ENCODE results near the gene KCNQ1.

KCNQ1 gene

GRCh38 chr11:2820976-2821375 lies 376.2 kb downstream of the KCNQ1 start:
- DNase-seq: no peak

- DNase-seq: no peak
These were observed 377.1 kb downstream of the KCNQ1 start for GRCh38 chr11:2821891-2822290.

- DNase-seq: no peak
These were observed 380.0 kb downstream of the KCNQ1 start for GRCh38 chr11:2824851-2825250.

- DNase-seq: no peak
These were observed 380.6 kb downstream of the KCNQ1 start for GRCh38 chr11:2825261-2825888.

- DNase-seq: peak; percentile 90
These were observed 381.3 kb downstream of the KCNQ1 start for GRCh38 chr11:2825889-2826678.

GRCh38 chr11:2826679-2827056 lies 381.9 kb downstream of the KCNQ1 start:
- no peak for DNase-seq

GRCh38 chr11:2827256-2827655 lies 382.4 kb downstream of the KCNQ1 start:
- DNase-seq: no peak

GRCh38 chr11:2827792-2828191 lies 383.0 kb downstream of the KCNQ1 start:
- DNase-seq: no peak

- DNase-seq: no peak
These were observed 383.9 kb downstream of the KCNQ1 start for GRCh38 chr11:2828585-2829330.

GRCh38 chr11:2830030-2830812 lies 385.4 kb downstream of the KCNQ1 start:
- DNase-seq: no peak

GRCh38 chr11:2830886-2831285 lies 386.1 kb downstream of the KCNQ1 start:
- no peak for DNase-seq

GRCh38 chr11:2831781-2832532 lies 387.1 kb downstream of the KCNQ1 start:
- DNase-seq: no peak

- no peak for DNase-seq
These were observed 387.8 kb downstream of the KCNQ1 start for GRCh38 chr11:2832533-2833020.

GRCh38 chr11:2833051-2833715 lies 388.4 kb downstream of the KCNQ1 start:
- DNase-seq: no peak

- no peak for DNase-seq
These were observed 389.1 kb downstream of the KCNQ1 start for GRCh38 chr11:2833716-2834502.

- no peak for DNase-seq
These were observed 389.9 kb downstream of the KCNQ1 start for GRCh38 chr11:2834503-2835273.

GRCh38 chr11:2835296-2835695 lies 390.5 kb downstream of the KCNQ1 start:
- DNase-seq: no peak

- no peak for DNase-seq
These were observed 390.9 kb downstream of the KCNQ1 start for GRCh38 chr11:2835751-2836150.

GRCh38 chr11:2836315-2837095 lies 391.7 kb downstream of the KCNQ1 start:
- no peak for DNase-seq

Data from 8988T (cell line).